ENCODE data around the gene ASCC2. TPM values are rescaled to one million over a fixed set of nuclear protein-coding genes. Genes with fewer than 3 reads are reported as not detected.

ASCC2 gene
- total and polyA plus RNA-seq, 2 experiments from 2014 or later = 30.5 to 31.3 TPM

DNA sequence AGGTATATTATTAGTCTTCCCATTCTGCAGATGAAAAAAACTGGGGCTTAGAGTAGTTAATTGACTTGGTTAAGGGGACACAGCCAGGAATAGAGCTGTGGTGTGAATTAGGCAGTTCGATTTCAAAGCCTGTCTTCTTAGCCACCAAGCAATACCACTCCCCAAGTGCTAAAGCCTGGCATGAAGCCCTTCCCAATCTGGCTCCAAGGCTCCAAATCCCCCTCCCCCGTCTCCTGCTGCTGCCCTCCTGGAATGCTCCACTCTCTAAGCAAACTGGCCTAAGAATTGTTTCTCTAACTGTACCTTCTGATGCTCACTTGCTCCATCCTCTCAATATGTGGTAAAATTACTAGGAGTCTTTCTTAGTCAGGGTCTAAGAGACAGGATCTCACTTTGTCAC, 18.6 kb downstream of the ASCC2 start:
- H4K20me1 ChIP-seq (replicated peaks; ENCODE audit: insufficient read depth) = no peaks in the 10 kb centered on the region
- peaks cover 1% of the 10 kb centered on the region for H3K27me3 Mint-ChIP-seq (ENCODE audit: insufficient read depth, low read depth, poor library complexity)
- peaks cover 23% of the 10 kb centered on the region for H3K36me3 ChIP-seq (ENCODE audit: insufficient read depth)
- no peaks in the 10 kb centered on the region; the same call in 1 of the 2 replicates for H3F3A ChIP-seq (replicated peaks; ENCODE audit: low read depth)
- H3K27ac Mint-ChIP-seq = no peak overlapping the region
- no peak overlapping the region for H2AFZ ChIP-seq
- H3K4me1 ChIP-seq (ENCODE audit: insufficient read depth) = no peaks in the 10 kb centered on the region
- DNase-seq (ENCODE audit: low spot score) = no peak
- H3K4me3 Mint-ChIP-seq = no peak overlapping the region
- H3K4me2 ChIP-seq = no peak overlapping the region
- H3K9me3 Mint-ChIP-seq = no peaks in the 10 kb centered on the region
- H3K79me2 ChIP-seq (replicated peaks; ENCODE audit: insufficient read depth) = no peaks in the 10 kb centered on the region
- no peaks in the 10 kb centered on the region; the same call in 1 of the 3 replicates for H3K4me1 Mint-ChIP-seq
- no peak overlapping the region for H3K4me3 ChIP-seq
- H3K9me2 ChIP-seq (ENCODE audit: insufficient read depth) = no peaks in the 10 kb centered on the region
- no peaks in the 10 kb centered on the region for H3K27me3 ChIP-seq (ENCODE audit: insufficient read depth)
- no peak for ATAC-seq
- H3K27ac ChIP-seq (ENCODE audit: low read depth) = no peak overlapping the region
- TF ChIP-seq CREB1 (CRISPR knock-in tag; IDR thresholded peaks at IDR 0.05; ENCODE audit: low read depth) (no peak), STAT1 (IDR thresholded peaks at IDR 0.05; ENCODE audit: unreplicated experiment) (no peak), EZH2phosphoT487 (IDR thresholded peaks at IDR 0.05; ENCODE audit: unreplicated experiment) (no peak), CTCF (conservative IDR thresholded peaks at IDR 0.05; ENCODE audit: low read depth in 2 of 2) (no peak), POLR2AphosphoS5 (IDR thresholded peaks at IDR 0.05; ENCODE audit: low read depth) (no peak), EZH2 (IDR thresholded peaks at IDR 0.05; ENCODE audit: low read depth, unreplicated experiment) (no peak)
- TF ChIP-seq, protein P1, sequence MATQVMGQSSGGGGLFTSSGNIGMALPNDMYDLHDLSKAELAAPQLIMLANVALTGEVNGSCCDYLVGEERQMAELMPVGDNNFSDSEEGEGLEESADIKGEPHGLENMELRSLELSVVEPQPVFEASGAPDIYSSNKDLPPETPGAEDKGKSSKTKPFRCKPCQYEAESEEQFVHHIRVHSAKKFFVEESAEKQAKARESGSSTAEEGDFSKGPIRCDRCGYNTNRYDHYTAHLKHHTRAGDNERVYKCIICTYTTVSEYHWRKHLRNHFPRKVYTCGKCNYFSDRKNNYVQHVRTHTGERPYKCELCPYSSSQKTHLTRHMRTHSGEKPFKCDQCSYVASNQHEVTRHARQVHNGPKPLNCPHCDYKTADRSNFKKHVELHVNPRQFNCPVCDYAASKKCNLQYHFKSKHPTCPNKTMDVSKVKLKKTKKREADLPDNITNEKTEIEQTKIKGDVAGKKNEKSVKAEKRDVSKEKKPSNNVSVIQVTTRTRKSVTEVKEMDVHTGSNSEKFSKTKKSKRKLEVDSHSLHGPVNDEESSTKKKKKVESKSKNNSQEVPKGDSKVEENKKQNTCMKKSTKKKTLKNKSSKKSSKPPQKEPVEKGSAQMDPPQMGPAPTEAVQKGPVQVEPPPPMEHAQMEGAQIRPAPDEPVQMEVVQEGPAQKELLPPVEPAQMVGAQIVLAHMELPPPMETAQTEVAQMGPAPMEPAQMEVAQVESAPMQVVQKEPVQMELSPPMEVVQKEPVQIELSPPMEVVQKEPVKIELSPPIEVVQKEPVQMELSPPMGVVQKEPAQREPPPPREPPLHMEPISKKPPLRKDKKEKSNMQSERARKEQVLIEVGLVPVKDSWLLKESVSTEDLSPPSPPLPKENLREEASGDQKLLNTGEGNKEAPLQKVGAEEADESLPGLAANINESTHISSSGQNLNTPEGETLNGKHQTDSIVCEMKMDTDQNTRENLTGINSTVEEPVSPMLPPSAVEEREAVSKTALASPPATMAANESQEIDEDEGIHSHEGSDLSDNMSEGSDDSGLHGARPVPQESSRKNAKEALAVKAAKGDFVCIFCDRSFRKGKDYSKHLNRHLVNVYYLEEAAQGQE (IDR thresholded peaks at IDR 0.05; ENCODE audit: unreplicated experiment) = no peak
- peaks cover 31% of the 10 kb centered on the region for H3K36me3 Mint-ChIP-seq (ENCODE audit: low read depth)

GRCh38 chr22:29817724-29818123, 20.4 kb downstream of the ASCC2 start:
- Histone ChIP-seq H3K36me3 (ENCODE audit: insufficient read depth) (peaks cover 21% of the 10 kb centered on the region), H3K9me2 (ENCODE audit: insufficient read depth) (no peaks in the 10 kb centered on the region), H3F3A (replicated peaks; ENCODE audit: low read depth) (no peaks in the 10 kb centered on the region), H3K4me2 (no peak overlapping the region), H3K27me3 (ENCODE audit: insufficient read depth) (no peaks in the 10 kb centered on the region), H3K4me3 (no peak overlapping the region), H4K20me1 (replicated peaks; ENCODE audit: insufficient read depth) (no peaks in the 10 kb centered on the region), H3K27ac (ENCODE audit: low read depth) (no peak overlapping the region), H3K79me2 (replicated peaks; ENCODE audit: insufficient read depth) (no peaks in the 10 kb centered on the region), H2AFZ (no peak overlapping the region), H3K4me1 (ENCODE audit: insufficient read depth) (no peaks in the 10 kb centered on the region)
- ATAC-seq (no peak), DNase-seq (ENCODE audit: low spot score) (no peak)
- peaks cover 37% of the 10 kb centered on the region for H3K36me3 Mint-ChIP-seq (ENCODE audit: low read depth)
- no peak overlapping the region for H3K4me3 Mint-ChIP-seq
- no peak overlapping the region for H3K27ac Mint-ChIP-seq
- H3K9me3 Mint-ChIP-seq = no peaks in the 10 kb centered on the region
- peaks cover 1% of the 10 kb centered on the region for H3K27me3 Mint-ChIP-seq (ENCODE audit: insufficient read depth, low read depth, poor library complexity)
- no peaks in the 10 kb centered on the region; the same call in 1 of the 3 replicates for H3K4me1 Mint-ChIP-seq
- no peak for TF ChIP-seq NANOG (IDR thresholded peaks at IDR 0.05; ENCODE audit: borderline replicate concordance)
